ENCODE data around the gene TSPAN1. TPM values are rescaled to one million over a fixed set of nuclear protein-coding genes. Genes with fewer than 3 reads are reported as not detected.

TSPAN1 gene
- total and polyA plus RNA-seq, 2 of the 13 experiments (the other 11 are each of a cell fraction or from before 2014, with no cell fraction given) = 1.7 to 2.9 TPM

DNA sequence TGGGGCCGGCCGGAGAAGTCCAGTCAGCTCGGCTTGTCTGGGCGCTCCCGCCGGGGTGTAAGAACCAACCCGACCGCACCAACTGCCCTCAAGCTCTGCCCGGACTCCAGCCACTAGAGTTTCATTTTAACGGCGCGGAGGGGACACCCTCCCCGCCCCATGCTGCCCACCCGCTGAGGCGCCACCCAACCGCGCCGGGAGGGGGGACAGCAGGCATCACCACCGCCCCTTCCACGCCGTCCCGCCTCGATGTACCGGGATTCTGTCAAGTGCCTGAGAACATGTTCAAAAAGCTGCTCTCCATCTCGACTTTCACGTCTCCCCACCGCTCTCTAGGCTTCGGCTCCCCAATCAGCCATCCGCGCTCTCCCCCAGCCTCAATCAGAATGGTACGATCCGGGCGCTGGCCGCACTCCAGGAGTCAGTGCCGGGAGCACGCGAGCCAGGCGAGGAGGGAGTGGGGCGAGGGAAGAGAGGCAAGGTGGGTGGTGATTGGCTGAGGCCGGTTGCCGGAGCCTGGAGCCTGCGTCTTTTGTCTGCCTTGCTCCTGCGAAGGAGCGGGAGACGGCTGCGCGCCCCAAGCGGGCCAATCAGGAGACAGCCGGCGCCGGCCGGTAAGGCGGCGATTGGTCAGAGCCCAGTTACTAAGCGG lies 42.2 kb upstream of the TSPAN1 start, which contains the start of gene PIK3R3 (continued):
- peak; percentile 99 for TF ChIP-seq ZNF30 (CRISPR knock-in tag; IDR thresholded peaks at IDR 0.05)
- TF ChIP-seq, protein P1, sequence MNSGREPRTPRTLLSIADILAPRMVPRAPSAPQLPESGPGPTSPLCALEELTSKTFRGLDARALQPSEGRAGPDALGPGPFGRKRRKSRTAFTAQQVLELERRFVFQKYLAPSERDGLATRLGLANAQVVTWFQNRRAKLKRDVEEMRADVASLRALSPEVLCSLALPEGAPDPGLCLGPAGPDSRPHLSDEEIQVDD (CRISPR knock-in tag; IDR thresholded peaks at IDR 0.05; ENCODE audit: borderline replicate concordance) = peak; percentile 97; the same call in 1 of the 2 replicates
- TF ChIP-seq, protein P2, sequence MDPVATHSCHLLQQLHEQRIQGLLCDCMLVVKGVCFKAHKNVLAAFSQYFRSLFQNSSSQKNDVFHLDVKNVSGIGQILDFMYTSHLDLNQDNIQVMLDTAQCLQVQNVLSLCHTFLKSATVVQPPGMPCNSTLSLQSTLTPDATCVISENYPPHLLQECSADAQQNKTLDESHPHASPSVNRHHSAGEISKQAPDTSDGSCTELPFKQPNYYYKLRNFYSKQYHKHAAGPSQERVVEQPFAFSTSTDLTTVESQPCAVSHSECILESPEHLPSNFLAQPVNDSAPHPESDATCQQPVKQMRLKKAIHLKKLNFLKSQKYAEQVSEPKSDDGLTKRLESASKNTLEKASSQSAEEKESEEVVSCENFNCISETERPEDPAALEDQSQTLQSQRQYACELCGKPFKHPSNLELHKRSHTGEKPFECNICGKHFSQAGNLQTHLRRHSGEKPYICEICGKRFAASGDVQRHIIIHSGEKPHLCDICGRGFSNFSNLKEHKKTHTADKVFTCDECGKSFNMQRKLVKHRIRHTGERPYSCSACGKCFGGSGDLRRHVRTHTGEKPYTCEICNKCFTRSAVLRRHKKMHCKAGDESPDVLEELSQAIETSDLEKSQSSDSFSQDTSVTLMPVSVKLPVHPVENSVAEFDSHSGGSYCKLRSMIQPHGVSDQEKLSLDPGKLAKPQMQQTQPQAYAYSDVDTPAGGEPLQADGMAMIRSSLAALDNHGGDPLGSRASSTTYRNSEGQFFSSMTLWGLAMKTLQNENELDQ (CRISPR knock-in tag; IDR thresholded peaks at IDR 0.05; ENCODE audit: borderline replicate concordance) = no peak; the same call in 1 of the 2 replicates
- TF ChIP-seq ZNF224 (CRISPR knock-in tag; IDR thresholded peaks at IDR 0.05) = no peak
- no peak for TF ChIP-seq ZBTB21 (CRISPR knock-in tag; IDR thresholded peaks at IDR 0.05)
- TF ChIP-seq PHF20 (CRISPR knock-in tag; IDR thresholded peaks at IDR 0.05) = peak; percentile 62; the same call in 1 of the 2 replicates
- TF ChIP-seq ELF4 (CRISPR knock-in tag; IDR thresholded peaks at IDR 0.05; ENCODE audit: borderline replicate concordance) = peak; percentile 83; the same call in 1 of the 2 replicates
- peak; percentile 86; the same call in 1 of the 2 replicates for TF ChIP-seq ZNF747 (CRISPR knock-in tag; IDR thresholded peaks at IDR 0.05; ENCODE audit: borderline replicate concordance)
- no peak for TF ChIP-seq SIX1 (CRISPR knock-in tag; IDR thresholded peaks at IDR 0.05; ENCODE audit: borderline replicate concordance)
- TF ChIP-seq ZNF652 (CRISPR knock-in tag; IDR thresholded peaks at IDR 0.05; ENCODE audit: borderline replicate concordance, low read depth) = no peak; the same call in 1 of the 2 replicates
- TF ChIP-seq SMAD9 (CRISPR knock-in tag; IDR thresholded peaks at IDR 0.05) = peak; percentile 97
- peak; percentile 96; the same call in 1 of the 2 replicates for TF ChIP-seq ZNF572 (CRISPR knock-in tag; IDR thresholded peaks at IDR 0.05)
- peak; percentile 90; the same call in 1 of the 2 replicates for TF ChIP-seq CENPT (CRISPR knock-in tag; IDR thresholded peaks at IDR 0.05; ENCODE audit: low read depth)
- TF ChIP-seq, protein P3, sequence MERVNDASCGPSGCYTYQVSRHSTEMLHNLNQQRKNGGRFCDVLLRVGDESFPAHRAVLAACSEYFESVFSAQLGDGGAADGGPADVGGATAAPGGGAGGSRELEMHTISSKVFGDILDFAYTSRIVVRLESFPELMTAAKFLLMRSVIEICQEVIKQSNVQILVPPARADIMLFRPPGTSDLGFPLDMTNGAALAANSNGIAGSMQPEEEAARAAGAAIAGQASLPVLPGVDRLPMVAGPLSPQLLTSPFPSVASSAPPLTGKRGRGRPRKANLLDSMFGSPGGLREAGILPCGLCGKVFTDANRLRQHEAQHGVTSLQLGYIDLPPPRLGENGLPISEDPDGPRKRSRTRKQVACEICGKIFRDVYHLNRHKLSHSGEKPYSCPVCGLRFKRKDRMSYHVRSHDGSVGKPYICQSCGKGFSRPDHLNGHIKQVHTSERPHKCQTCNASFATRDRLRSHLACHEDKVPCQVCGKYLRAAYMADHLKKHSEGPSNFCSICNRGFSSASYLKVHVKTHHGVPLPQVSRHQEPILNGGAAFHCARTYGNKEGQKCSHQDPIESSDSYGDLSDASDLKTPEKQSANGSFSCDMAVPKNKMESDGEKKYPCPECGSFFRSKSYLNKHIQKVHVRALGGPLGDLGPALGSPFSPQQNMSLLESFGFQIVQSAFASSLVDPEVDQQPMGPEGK (CRISPR knock-in tag; IDR thresholded peaks at IDR 0.05) = peak; percentile 88
- TF ChIP-seq, protein P4, sequence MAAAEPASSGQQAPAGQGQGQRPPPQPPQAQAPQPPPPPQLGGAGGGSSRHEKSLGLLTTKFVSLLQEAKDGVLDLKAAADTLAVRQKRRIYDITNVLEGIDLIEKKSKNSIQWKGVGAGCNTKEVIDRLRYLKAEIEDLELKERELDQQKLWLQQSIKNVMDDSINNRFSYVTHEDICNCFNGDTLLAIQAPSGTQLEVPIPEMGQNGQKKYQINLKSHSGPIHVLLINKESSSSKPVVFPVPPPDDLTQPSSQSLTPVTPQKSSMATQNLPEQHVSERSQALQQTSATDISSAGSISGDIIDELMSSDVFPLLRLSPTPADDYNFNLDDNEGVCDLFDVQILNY (CRISPR knock-in tag; conservative IDR thresholded peaks at IDR 0.05) = peak; percentile 79
- peak; percentile 100 for TF ChIP-seq REL (CRISPR knock-in tag; conservative IDR thresholded peaks at IDR 0.05)
- peak; percentile 94 for TF ChIP-seq ARHGAP35 (CRISPR knock-in tag; IDR thresholded peaks at IDR 0.05; ENCODE audit: borderline replicate concordance)

Measured in HepG2 (cell line).